ENCODE results near the gene MMP25. TPM values are rescaled to one million over a fixed set of nuclear protein-coding genes. Genes with fewer than 3 reads are reported as not detected.

Gene MMP25
- total RNA-seq, 2 experiments from 2014 or later, result 0.42 to 0.80 TPM

- Histone ChIP-seq H3K9me3 (ENCODE audit: control insufficient read depth in 1 of 2, insufficient read depth in 1 of 2, low read length in 2 of 2) (peaks cover 0 to 10% of the 10 kb centered on the region in 2 experiments), H3K4me1 (ENCODE audit: insufficient read depth, low read length) (peaks cover 37% of the 10 kb centered on the region), H3K27me3 (ENCODE audit: control insufficient read depth in 1 of 2, insufficient read depth in 2 of 2, low read length in 2 of 2) (peaks cover 8 to 9% of the 10 kb centered on the region in 2 experiments), H3K4me3 (ENCODE audit: low read length) (no peak overlapping the region), H3K27ac (ENCODE audit: low read depth in 1 of 2, low read length in 2 of 2) (no peak overlapping the region), H3K36me3 (ENCODE audit: insufficient read depth, low read length) (no peaks in the 10 kb centered on the region)
- no peak for TF ChIP-seq CTCF (IDR thresholded peaks at IDR 0.05)
- Mint-ChIP-seq H3K36me3 (ENCODE audit: low read depth) (no peaks in the 10 kb centered on the region), H3K4me1 (ENCODE audit: low read depth) (peaks cover 17% of the 10 kb centered on the region), H3K27me3 (peaks cover 26% of the 10 kb centered on the region), H3K4me3 (no peak overlapping the region), H3K9me3 (no peaks in the 10 kb centered on the region), H3K27ac (no peak overlapping the region)
- DNase-seq (no peak), ATAC-seq (ENCODE audit: poor library complexity) (no peak)
- POLR2A ChIA-PET, result interaction anchor here (1.0 kb wide), 1 partner anchor 10 kb away, joined by 3 read pairs; no protein-coding TSS in a partner anchor
- intact Hi-C loops (cut with DNase I, micrococcal nuclease), result no loop called here
- CTCF ChIA-PET, result no interaction called here
Observed at GRCh38 chr16:3012246-3012645, 34.1 kb upstream of the MMP25 start.

GRCh38 chr16:3012828-3013420 is 33.4 kb upstream of the MMP25 start, which contains the start of gene CLDN9:
TSS of gene CLDN9 (plus strand) at chr16:3012923. CDS start at chr16:3013363, 440 bp downstream.
- Mint-ChIP-seq H3K27ac (no peak within 1 kb of the TSS), H3K4me1 (ENCODE audit: low read depth) (peaks cover 10% of the 10 kb centered on the region), H3K4me3 (no peak within 1 kb of the TSS), H3K36me3 (ENCODE audit: low read depth) (no peaks in the 10 kb centered on the region), H3K27me3 (peaks cover 22% of the 10 kb centered on the region), H3K9me3 (no peaks in the 10 kb centered on the region)
- intact Hi-C loops (cut with DNase I, micrococcal nuclease), result no loop called here
- ATAC-seq (ENCODE audit: poor library complexity), result peak; percentile 68
- H3K27ac ChIP-seq (ENCODE audit: low read depth in 1 of 2, low read length in 2 of 2), result no peak within 1 kb of the TSS
- H3K36me3 ChIP-seq (ENCODE audit: insufficient read depth, low read length), result no peaks in the 10 kb centered on the region
- no peak within 1 kb of the TSS for H3K4me3 ChIP-seq (ENCODE audit: low read length)
- ChIA-PET CTCF (no interaction called here), POLR2A (no interaction called here)
- H3K4me1 ChIP-seq (ENCODE audit: insufficient read depth, low read length), result peaks cover 35% of the 10 kb centered on the region
- peaks cover 10 to 11% of the 10 kb centered on the region in 2 experiments for H3K27me3 ChIP-seq (ENCODE audit: control insufficient read depth in 1 of 2, insufficient read depth in 2 of 2, low read length in 2 of 2)
- TF ChIP-seq CTCF (IDR thresholded peaks at IDR 0.05), result no peak
- H3K9me3 ChIP-seq (ENCODE audit: control insufficient read depth in 1 of 2, insufficient read depth in 1 of 2, low read length in 2 of 2), result peaks cover 0 to 10% of the 10 kb centered on the region in 2 experiments
- peak in 2 of 14 experiments; percentile 15 to 25 for DNase-seq

GRCh38 chr16:3013491-3013951 is 32.8 kb upstream of the MMP25 start:
- Histone ChIP-seq H3K4me1 (ENCODE audit: insufficient read depth, low read length) (peaks cover 35% of the 10 kb centered on the region), H3K27me3 (ENCODE audit: control insufficient read depth in 1 of 2, insufficient read depth in 2 of 2, low read length in 2 of 2) (peaks cover 10 to 12% of the 10 kb centered on the region in 2 experiments), H3K9me3 (ENCODE audit: control insufficient read depth in 1 of 2, insufficient read depth in 1 of 2, low read length in 2 of 2) (peaks cover 0 to 10% of the 10 kb centered on the region in 2 experiments), H3K27ac (ENCODE audit: low read depth in 1 of 2, low read length in 2 of 2) (no peak overlapping the region), H3K36me3 (ENCODE audit: insufficient read depth, low read length) (no peaks in the 10 kb centered on the region), H3K4me3 (ENCODE audit: low read length) (no peak overlapping the region)
- intact Hi-C loops (cut with DNase I, micrococcal nuclease), result no loop called here
- H3K9me3 Mint-ChIP-seq, result no peaks in the 10 kb centered on the region
- no peak overlapping the region for H3K27ac Mint-ChIP-seq
- ChIA-PET CTCF (no interaction called here), POLR2A (no interaction called here)
- peaks cover 18% of the 10 kb centered on the region for H3K27me3 Mint-ChIP-seq
- DNase-seq, result no peak
- no peak overlapping the region for H3K4me3 Mint-ChIP-seq
- H3K4me1 Mint-ChIP-seq (ENCODE audit: low read depth), result peaks cover 7% of the 10 kb centered on the region
- no peak for TF ChIP-seq CTCF (IDR thresholded peaks at IDR 0.05)
- no peak for ATAC-seq (ENCODE audit: poor library complexity)
- H3K36me3 Mint-ChIP-seq (ENCODE audit: low read depth), result no peaks in the 10 kb centered on the region
